ENCODE results near the gene PVALB.

DNA sequence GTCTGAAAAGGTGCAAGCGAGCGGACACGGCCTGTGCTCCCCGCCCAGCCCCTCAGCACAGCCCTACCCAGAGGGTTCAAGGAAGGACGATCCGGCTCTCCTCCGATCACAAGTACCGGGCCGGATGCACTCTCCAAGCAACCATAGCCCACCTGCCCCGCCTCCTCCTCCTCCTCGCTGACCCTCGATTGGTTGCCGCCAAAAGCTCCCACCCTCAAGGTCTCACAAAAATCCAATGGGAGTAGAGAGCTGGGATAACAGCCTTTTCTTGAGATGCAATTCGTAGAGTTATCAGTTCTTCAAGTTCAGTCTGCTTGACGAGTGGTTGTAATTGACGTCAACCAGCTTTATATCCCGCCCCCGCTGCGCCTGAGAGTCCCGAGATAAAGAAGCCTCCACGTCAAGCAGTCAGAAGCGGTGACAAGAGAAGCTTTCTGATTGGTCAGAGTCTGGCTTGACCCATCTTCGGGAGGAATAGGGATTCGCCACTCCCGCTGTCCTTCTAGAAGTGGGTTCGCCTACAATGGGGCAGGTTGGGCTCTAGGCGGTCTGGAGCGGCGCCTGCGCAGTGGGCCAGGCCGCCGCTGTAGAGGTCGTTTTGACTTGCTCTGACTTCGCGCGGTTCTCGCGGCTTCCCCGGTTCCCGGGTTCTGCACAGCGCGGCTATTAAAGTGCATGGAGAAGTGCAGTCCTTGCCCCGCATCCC, 40.7 kb downstream of the PVALB start, which contains the start of gene IFT27:
- TF ChIP-seq ZNF121 (CRISPR knock-in tag; conservative IDR thresholded peaks at IDR 0.05): no peak
- TF ChIP-seq MTA3 (IDR thresholded peaks at IDR 0.05; ENCODE audit: borderline replicate concordance): no peak
- TF ChIP-seq EP300 (IDR thresholded peaks at IDR 0.05; ENCODE audit: low read length): no peak
- TF ChIP-seq HCFC1 (IDR thresholded peaks at IDR 0.05; ENCODE audit: low read depth, low read length): no peak
- TF ChIP-seq POLR2AphosphoS5 (IDR thresholded peaks at IDR 0.05; ENCODE audit: control insufficient read depth, insufficient read depth, low read depth, low read length): no peak
- peak; percentile 15; the same call in 1 of the 2 replicates for TF ChIP-seq CHD2 (IDR thresholded peaks at IDR 0.05; ENCODE audit: low read depth, low read length)

Measured in K562 (cell line).